GM19438 (cell line): Measurements from ENCODE around the gene L3MBTL4.
"Not testable (repeated sequence)": the region's sequence is repeated elsewhere in the genome, so short reads cannot be mapped to it uniquely, and the experiment has no call there.

Experiments used
- ATAC-seq: cut with Tn5 transposase; IDR thresholded peaks from one replicate; pipeline ENCODE4 v1.9.1; 2021; ENCODE audit warnings: low read depth; ENCODE audit not compliant: unreplicated experiment

L3MBTL4 gene

DNA sequence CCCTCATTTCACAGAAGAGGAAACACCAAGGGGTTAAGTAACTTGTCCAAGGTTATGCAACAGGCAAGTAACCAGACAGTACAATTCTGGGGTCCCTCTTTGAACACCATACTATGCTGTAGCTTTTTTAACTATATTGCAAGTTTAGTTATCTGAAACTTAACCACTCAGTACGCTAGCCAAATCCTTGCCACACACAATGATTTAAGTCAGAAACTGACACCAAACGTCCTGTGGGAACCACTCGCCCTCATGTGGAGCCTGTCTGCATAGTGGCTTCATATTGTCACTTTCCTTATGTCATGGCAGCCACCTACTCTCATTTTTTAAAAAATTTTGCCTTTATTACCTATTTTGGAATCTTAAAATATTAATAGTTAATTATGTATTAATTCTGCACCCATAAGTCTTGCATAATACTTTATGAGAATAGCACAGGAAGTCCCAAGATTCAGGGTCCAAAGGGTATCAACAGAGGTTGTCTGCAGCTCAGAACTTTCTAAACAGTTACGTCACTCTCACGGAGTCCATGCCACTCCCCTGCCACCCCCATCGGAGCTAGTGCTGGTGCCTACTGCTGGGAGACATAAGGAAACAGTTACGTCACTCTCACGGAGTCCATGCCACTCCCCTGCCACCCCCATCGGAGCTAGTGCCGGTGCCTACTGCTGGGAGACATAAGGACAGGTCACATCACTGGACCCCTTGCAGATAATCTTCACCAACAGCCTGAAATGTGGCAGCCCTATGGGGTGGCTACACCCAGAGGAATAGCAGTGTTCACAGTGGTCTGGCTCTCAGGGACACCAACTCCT lies 99.0 kb downstream of the L3MBTL4 start:
- no peak for ATAC-seq

DNA sequence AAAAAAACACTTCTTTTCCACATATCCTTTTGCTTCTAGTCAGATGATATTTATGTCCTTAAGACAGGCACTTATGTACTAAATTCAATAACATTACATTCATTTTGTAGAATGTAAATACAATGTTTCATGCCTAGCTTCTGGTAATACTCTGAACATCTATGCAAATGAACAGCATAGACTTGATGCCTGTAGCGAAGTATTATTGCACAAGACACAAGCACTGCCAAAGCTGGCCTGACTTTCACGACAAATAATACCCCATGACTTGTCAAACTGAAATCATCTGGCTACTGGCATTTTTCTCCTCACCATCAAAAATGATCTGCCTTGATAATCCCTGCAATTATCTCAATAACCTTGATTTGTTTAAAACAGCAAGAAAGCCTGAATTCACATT lies 101.3 kb downstream of the L3MBTL4 start:
- ATAC-seq, result no peak

DNA sequence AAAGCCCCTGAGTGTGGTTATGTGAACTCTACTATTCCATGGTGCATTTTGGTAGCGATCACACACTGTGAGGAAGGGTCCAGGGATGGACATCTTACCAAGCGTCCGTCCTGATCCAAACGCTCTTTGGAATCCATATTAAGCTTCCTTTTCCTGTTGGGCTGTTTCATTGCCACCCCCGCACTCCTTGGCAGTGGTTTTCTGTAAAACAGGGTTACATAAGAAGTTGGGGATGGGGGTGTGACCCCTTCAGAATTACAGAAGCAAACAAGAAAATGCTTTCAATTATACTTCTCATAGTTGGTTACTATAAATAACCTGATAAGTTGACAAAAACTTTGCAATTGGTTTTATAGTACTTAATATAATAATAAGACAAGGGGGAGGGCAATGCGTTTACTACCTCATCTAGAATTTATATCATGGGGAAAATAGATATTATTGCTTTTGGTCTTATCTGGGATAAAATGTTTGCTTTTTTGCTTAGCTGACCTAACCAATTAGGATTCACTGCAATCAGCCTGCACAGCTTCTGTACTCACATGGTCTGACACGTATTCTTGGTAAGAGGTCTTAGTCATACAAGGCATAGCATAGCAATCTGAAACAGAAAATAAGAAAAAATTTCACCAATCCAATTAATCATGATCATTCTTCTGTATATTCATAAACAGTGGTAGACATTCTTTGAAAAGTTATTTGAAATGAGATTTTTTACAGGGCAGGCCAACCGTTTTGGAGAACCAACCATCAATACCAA lies 103.1 kb downstream of the L3MBTL4 start:
- ATAC-seq, result no peak

DNA sequence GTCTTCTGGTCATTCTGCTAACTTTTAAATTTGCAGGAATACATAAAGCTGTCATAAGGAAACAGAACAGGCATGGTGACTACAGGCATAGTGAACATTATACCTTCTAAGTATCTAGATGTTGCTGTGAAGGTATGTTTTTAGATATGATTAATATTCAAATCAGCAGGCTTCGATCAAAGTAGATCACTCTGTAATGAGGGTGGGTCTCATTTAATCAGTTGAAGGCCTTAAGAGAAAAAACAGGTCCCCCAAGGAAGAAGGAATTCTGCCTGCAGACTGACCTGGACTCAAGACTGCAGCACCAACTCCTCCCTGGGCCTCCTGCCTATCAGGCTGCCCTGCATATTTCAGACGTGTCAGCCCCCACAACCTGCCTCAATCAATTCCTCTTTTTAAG lies 104.0 kb downstream of the L3MBTL4 start:
- no peak for ATAC-seq

DNA sequence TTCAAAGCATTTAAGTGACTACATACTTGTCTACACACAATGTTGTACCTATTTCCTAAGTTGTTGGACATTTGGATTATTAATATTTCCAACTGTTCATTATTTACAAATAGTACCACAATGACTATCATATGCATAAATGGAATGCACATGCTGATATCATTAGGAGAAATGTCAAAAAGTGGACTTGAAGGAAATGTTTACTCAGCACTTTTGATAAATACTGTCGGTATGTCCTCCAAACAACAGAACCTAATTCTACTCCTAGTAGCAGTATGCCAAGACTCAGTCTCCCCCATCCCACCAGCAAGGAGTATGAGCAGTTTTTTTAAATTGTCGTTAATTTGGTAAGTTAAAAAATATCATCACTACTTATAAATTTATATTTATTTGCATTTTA lies 116.8 kb downstream of the L3MBTL4 start:
- ATAC-seq, result no peak

DNA sequence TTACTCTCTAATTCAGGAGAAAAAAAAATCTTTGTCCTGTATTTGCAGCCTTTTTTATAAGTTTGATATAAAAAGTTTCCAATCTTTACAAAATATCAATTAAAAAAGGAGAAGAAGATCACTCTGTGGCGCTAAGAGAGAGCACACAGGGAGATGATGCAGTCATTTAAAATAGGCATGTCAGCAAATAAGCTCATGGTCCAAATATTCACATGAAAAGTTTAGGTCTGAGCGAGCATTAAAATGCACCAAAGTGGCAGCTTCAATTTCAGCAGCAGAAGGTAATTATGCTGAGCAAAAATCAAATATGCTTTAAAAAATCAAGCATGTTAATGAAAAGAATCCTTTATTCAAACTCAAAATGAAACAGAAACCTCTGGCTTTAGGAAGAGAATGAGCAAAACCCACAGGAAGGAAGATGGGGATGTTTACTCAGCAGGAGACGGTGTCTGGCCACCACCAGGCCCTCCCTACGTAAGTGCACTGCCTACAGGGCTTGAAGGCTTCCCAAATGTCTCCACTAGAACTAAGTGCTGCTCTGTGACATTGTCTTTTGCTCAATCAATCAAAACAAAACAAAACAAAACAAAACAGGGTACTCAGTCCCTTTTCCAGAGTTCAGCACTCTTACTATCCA lies 120.4 kb downstream of the L3MBTL4 start:
- ATAC-seq, result no peak

DNA sequence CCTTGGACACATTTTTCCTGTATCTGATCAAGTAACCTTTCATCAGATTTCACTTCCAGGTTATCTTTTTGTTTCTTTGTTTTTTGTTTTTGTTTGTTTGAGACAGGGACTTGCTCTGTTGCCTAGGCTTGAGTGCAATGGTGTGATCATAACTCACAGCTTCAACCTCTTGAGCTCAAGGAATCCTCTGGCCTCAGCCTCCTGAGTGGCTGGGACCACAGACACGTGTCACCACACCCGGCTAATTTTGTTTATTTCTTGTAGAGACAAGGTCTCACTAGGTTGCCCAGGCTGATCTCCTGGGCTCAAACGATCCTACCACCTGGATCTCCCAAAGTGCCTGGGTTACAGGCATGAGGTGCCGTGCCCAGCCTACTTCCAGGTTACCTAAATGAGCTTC lies 124.9 kb downstream of the L3MBTL4 start:
- ATAC-seq, result no peak

DNA sequence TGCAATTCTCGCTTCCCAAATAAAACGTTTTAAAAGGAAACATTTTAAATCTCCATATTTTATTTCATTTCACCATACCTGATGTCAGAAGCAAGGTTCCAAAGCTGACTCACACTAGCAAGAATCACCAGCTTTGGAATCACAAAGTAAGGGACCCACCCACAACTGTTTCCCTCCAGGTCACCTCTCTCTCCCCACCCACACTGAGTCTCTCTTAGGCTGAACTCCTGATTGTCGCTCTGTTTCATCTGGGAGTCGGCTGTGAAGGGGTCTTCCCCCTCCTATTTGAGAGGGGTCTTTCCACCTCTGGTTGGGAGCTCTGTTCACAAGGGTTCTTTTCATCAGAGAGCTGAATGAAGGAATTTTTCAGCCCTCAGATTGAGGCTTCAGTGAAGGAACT lies 128.1 kb downstream of the L3MBTL4 start:
- no peak for ATAC-seq

DNA sequence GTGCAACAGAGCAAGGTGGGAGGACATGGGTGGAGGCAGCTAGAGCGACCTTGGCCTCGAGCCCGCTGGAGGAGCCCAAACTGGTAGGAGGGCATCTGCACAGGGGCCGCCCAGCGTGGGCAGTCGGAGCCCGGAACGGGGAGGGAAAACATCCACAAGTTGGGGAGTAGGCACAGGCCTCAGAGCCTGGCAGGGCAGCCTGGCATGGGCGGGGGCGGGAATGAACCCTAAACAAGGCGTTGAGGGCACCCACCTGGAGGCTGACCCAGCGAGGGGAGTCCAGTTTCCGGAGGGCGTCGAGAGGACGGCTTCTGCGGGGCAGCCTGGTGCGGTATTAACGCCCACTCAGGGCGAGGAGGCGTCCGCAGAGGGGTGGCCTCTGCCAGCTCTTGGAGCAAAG lies 129.9 kb downstream of the L3MBTL4 start:
- ATAC-seq, result no peak

DNA sequence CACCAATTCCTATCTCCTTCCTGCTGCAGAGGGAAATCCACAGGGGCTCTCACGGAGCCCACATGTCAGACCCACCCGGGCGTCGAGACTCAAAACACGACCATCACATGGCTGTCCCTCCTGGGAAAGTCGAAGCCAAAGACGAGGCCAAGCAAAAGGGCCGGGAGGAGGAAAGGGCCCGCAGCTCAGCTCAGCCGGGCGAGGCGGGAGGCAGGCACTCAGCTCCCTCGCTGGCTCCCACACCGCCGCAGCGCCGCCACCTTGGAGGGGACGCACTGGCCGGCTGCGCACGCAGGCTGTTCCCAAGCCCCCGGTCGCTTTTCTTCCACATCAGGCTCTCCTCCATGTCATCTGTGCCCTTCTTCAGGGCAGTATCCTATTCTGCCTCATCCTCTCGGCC lies 130.4 kb downstream of the L3MBTL4 start:
- ATAC-seq, result no peak

DNA sequence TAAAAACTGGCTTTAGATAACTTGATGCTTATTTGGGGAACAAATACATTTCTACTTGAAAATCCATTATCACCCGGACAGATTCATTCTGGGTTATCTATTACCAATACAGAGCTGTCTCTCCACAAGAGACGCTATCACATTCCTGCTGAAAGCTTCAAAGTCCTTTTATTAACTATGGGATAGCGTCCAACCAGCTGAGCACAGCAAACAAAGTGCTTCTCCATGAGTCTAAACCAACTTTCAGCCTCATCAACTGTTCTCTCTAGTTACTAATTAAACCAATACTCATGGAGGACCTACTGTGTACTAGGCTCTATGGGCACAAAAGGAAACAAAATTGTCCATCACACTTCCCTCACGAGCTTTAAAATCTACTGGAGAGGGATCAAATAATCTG lies 132.8 kb downstream of the L3MBTL4 start:
- no peak for ATAC-seq

DNA sequence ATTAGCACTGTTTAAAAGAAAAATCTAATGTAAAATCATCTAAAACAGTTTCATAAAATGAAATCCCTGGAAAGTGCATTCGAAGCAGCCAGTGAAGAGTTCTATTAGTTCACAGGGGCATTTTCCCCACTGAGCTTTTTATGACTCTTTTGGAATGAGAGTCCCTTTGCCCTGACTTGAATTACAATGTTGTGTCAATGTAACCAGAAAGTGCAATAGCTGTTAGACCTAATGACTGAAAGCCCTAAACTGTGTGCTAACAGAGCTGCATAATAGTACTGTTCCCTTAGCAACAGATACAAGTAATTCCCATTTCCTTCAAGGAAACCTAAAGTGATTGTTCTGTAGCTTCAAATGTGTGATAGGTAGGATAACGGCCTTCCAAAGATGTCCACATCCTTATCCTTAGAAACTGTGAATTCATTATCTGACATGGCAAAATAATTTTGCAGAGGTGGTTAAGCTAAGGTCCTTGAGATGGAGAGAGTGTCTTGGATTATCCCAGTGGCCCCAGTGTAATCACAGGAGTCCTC lies 134.4 kb downstream of the L3MBTL4 start:
- no peak for ATAC-seq

DNA sequence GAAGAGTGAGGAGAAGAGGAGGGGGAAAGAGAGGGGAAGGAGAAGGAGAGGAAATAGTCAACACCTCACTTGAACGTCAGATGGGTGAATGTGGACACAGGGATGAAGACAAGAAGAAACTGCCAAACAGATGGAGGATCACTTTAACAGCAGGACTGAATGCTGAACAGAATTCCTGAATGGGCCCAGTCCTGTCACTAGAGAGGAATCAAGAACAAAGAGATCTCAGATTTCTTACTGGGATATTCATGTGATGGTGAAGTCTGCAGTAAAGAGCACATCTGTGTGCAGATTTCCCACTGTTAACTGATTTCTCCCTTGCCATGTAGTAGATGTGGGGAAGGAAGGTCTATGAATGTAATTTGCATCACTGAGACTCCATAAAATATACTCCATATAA lies 135.4 kb downstream of the L3MBTL4 start:
- no peak for ATAC-seq

DNA sequence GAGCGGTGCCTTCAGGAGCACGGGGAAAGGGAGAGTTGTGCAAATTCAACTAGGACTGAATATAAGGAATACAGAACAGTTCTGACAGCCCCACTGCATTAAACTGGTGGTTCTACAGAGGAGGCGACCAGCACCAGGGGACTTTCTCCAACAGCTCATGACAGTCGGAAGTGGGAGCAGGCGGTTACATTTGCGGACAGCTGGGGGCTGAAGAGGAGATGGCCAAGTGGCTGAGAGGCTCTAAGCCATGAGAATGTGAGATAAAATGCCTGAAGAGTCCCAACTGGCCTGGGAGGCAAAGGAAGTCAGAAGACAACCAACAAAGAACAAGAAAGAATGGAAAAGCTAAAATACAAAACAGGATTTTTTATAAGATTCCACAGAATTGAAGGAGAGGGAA lies 141.3 kb downstream of the L3MBTL4 start:
- ATAC-seq, result no peak

DNA sequence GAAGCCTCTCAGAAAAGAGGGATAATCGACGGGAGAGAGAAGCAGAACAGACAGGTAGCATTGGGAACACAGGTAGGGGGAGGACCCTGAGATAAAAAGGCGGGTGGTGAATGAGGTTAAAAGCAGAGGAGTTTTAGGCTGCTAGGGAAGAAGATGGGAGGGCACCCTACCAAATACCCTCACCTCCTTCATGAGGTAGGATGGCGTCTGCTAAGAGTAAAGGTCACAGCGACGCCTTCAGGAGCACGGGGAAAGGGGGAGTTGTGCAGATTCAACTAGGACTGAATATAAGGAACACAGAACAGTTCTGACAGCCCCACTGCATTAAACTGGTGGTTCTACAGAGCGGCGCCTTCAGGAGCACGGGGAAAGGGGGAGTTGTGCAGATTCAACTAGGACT lies 142.6 kb downstream of the L3MBTL4 start:
- not testable (repeated sequence) for ATAC-seq

DNA sequence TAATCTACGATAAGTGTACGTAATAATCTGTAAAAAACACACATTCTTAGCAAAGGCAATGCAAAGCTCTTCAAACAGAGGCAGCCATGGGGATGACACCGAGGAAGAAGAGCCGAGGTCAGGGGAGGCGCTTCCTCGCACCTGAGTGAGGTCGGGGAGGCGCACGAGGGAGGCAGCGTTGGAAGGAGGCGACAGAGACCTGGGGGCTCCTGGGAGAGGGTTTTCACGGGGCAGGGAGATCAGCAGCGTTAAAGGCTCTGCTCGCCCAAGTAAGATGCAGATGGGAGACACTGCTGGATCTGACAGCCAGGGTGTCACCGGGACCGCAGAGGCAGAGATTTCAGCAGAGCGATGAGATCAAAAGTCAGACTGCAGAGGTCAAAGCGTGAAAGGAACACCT lies 143.1 kb downstream of the L3MBTL4 start:
- no peak for ATAC-seq

DNA sequence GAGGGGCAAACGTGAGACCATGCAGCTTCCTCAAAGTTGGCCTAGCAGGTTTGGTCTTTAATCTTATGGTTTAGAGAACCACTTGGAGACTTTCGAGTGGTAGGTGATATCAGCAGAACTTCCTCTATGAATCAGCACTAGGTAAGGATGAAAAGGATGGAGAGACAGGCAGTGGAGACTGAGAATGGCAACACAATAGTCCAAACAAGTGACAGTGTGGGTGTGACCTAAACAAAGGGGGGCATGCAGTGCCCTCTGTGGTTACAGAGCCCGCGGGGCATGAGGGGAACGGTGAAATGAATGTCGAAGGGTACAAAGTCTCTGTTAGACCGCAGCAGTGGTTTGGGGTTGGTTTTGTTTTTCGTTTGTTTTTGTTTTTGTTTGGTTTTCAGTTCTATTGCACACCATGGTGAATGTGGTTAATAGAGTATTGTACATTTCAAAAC lies 143.9 kb downstream of the L3MBTL4 start:
- ATAC-seq, result no peak

DNA sequence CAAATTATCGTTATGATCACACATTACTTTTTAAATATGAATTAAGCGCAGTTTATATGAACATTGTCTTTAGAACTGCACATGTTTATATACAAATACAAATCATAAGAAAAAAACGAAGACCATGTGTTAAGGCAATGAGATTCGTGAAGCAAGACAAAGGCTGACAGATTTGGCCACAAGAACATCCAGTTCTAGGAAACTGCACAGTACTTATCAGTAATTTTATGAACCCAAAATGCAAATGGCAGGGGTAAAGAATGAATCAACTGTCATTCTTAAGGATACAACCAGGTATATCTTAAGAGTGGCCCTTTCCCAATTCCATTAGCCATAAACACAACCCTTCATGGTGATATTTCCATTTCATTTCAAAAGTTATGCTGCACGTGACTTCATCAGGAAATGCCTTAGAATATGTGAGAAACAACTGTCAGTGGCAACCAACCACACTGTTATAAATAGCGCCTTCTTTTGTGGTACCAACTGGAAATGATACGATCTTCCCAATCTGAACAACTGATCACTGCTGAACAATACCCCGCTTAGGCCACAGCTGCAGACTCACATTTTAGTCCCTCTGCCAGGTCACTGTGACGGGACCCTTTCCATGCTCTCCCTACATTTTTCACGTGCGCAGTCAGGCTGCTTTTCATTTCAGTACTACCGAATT lies 144.9 kb downstream of the L3MBTL4 start:
- no peak for ATAC-seq

DNA sequence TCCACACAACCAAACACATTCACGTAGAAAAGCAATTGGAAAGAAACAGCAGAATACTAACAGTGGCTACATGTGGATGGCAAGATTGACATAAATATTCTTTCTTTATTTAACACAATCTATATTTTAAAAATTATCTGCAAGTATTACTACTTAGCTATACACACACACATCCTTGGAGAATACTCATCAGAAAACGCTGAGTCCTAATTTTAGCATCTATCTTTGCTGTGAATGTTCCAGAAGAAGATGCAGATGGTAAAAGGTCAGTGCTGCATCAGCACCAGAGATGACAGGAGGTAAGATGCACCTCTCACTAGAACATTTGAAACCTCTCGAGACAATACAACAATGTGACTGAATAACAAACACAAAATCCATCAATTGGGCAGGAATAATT lies 148.5 kb downstream of the L3MBTL4 start:
- ATAC-seq, result no peak

DNA sequence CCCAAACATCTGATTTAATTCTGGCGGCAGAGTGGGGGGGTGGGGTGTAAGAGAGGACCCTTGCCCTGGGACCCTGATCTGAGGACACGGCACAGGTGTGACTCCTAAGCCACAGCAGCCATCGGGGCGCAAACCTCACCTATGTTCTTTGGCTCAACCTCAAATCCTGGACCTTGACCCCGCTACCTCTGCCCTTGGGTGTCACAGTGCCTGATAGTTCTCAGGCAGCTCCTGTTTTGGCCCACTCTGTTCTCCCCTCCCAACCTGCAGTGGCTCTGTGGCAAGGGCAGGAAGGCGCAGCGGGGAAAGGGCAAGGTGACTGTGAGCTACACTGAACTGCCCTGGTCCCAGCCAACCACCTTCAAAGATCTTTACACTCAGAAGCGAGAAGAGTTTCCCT lies 152.8 kb downstream of the L3MBTL4 start:
- ATAC-seq, result no peak

DNA sequence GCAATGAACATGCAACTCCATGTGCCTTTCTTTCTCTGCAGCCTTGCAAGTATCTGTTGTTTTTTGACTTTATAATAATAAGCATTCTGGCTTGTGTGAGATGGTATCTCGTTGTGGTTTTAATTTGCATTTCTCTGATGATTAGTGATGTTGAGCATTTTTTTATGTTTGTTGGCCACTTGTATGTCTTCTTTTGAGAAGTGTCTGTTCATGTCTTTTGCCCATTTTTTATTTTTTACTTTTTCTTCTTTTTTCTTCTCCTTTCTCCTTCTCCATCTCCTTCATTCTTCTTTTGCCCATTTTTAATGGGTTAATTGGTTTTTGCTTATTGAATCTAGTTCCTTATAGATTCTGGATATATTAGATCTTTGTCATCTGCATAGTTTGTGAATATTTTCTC lies 155.4 kb downstream of the L3MBTL4 start:
- not testable (repeated sequence) for ATAC-seq
